Limb (tissue), 2 donors: ENCODE data around the gene ZSCAN31.
A peak's percentile ranks its signal among the peaks of the same experiment; 100 is the strongest.
"Not testable (repeated sequence)": the region's sequence is repeated elsewhere in the genome, so short reads cannot be mapped to it uniquely, and the experiment has no call there.

ENCODE experiments used
- DNase-seq, 2 donors: peaks; one replicate each; pipeline ENCODE4 v3.0.0-alpha.2; 2016; ENCODE audit errors: extremely low spot score in 2 of 2

The ZSCAN31 gene

DNA sequence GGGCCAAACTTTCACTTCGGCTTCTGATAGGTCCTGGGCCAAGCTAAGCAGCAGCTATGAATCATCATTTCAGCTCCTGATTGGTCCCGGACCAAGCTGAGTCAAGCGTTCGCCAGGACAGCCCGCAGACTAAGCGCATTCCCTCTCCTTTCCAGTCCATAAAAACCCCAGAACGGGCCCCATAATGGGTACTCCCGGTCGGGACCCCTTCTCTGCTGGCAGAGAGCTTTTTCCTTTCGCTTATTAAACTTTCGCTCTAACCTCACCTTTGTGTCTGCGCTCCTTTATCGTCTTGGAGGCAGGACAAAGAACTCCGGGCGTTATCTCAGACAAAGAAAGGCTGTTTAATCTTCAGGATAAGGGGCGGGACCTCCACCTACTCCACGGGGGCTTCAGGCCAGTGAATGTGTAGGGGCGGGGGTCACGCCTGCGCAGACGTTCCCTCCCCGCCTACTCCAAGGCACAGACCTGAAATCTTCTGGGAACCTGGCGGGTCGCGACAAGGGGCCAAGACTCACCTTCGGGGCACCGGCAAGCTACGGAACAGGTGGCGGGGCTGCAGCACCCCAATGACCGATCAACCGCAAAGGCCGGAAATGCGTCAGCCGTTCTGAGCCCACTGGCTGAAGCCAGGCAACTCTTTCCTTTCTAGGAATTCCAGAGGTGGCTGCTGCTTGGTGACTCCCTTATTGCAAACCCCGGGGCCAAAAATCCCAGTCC lies at the start of gene ZSCAN31:
Gene ZSCAN31, minus strand, starts transcription at position 585 of the 720 bp plus-strand sequence. CDS start 6,465 bp downstream, outside the sequence.
- peak; percentile 93 to 96 for DNase-seq

DNA sequence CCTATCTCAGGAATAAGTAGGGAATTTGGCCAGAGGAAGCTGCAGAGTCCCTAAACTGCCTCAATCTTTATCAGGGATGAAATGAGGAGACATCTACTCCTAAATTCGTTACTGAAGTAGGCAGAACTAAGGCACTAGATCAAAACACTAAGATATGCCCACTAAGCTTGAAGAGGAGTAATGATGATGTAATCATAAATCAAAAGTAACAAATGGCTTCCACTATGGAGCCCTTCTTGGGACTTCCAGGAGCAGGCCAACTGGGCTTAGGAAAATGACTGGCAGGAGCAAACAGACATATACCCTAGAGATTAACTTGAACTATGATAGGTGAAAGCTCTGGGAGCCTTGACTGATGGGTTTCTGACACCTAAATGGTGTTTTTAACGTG lies 48.2 kb upstream of the ZSCAN31 start:
- no peak for DNase-seq

DNA sequence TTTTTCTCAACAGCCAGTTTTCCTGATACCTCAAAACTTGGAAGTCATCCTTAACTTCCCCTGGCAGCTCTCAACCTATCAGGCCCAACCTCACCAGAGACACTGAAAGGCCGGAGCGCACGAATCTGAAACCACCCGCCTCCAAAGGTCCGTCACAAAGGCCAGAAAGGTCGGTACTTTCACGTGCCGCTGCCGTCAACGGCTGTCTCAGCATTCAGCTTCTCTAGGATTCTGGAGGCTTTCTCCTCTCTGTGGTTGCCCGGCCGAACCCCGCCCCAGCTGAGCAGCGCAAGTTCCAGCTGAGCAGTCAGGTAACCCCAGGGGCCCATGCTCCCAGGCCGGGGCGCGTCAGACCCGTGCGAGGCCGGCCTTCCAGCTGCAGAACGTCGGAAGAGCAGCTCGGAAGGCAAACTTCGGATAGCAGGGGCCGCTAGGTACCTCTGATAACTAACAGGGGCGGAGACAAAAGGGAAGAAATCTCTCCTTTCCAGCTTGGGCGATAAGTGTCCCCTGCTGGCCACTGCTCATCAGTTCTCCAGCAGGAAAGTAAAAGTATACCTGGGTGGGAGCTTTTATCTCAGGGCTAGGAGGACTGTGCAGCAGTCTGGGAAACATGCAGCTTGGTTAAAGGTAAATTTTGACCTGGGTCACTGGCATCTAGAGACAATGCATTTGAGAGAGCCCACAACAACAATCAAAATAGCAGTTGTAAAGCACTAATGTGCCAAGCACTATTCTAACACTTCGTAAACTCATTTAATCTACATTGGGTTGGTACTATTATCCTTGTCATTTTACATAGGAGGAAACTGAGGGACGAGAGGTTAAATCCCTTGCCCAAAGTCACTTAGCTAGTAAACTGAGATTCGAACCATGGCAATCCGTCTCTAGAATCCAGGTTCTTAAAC lies 47.5 kb upstream of the ZSCAN31 start:
- peak; percentile 57 to 86 for DNase-seq

GRCh38 chr6:28380381-28380780 lies 44.4 kb upstream of the ZSCAN31 start:
- DNase-seq, result no peak

GRCh38 chr6:28378644-28379043 lies 42.7 kb upstream of the ZSCAN31 start:
- no peak for DNase-seq

- DNase-seq, result no peak
Observed at GRCh38 chr6:28377879-28378278, 41.9 kb upstream of the ZSCAN31 start.

DNA sequence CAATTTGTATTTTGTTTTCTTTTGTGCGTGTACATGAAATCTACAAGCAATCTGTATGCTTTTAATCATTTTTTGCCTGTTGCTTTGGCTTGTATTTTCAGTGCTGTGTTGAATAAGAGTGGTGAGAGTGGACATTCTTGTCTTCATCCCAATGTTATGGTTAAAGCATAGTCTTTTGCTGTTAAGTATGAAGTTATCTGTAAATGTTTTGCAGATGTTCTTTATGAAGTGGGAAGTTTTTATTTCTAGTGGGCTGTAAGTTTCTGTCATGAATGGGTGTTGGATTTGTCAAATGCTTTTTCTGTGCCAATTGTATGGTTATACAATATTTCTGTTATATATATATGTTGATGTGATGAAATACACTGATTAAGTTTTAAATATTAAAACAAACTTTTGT lies 38.0 kb upstream of the ZSCAN31 start:
- no peak for DNase-seq

GRCh38 chr6:28371706-28372451 lies 35.9 kb upstream of the ZSCAN31 start:
- DNase-seq, result no peak

DNA sequence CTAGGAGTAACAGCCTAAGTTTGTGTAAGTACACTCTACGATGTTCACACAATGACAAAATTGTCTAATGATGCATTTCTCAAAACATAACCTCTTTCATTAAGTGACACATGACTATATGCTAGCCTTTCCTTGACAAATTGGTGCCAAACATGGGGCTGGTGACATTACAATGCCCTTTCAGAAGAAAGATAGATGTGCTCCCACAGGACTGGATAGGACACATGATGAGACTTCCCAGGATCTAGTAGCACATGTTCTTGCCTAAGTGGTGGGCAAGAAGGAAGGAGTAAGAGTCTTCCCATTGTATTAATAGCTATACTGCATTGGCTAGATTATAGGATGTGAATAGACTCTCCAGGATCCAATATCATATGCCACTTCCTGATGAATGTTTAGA lies 35.3 kb upstream of the ZSCAN31 start:
- no peak for DNase-seq

GRCh38 chr6:28370440-28370839 lies 34.5 kb upstream of the ZSCAN31 start:
- no peak for DNase-seq

- DNase-seq, result no peak
Observed at GRCh38 chr6:28369463-28369862, 33.5 kb upstream of the ZSCAN31 start.

GRCh38 chr6:28368522-28368921 lies 32.6 kb upstream of the ZSCAN31 start:
- DNase-seq, result no peak

DNA sequence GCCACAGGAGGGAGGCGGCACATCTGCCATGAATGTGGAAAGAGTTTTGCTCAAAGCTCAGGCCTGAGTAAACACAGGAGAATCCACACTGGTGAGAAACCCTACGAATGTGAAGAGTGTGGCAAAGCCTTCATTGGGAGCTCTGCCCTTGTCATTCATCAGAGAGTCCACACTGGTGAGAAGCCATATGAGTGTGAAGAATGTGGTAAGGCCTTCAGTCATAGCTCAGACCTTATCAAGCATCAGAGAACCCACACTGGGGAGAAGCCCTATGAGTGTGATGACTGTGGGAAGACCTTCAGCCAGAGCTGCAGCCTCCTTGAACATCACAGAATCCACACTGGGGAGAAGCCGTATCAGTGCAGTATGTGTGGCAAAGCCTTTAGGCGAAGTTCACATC lies 29.6 kb upstream of the ZSCAN31 start:
- DNase-seq, result not testable (repeated sequence)

DNA sequence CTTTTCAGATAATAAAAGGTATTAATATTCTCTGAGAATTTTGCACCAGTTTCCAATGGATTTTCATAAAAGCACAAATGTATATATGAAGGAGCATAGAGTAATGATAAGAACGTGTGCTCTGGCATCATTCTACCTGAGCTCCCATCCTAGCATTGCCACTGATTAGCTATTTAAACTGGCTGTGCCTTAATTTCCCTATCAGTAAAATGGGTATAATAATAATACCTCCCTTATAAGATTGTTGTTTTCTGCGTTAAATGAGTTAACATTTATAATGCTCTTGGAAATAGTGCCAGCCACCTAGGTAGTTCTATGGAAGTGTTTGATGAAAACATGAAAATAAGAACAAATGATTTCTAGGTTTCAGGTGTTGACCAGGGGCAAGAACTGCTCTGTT lies 25.0 kb upstream of the ZSCAN31 start:
- DNase-seq, result no peak

GRCh38 chr6:28359562-28359961 lies 23.6 kb upstream of the ZSCAN31 start:
- not testable (repeated sequence) for DNase-seq

DNA sequence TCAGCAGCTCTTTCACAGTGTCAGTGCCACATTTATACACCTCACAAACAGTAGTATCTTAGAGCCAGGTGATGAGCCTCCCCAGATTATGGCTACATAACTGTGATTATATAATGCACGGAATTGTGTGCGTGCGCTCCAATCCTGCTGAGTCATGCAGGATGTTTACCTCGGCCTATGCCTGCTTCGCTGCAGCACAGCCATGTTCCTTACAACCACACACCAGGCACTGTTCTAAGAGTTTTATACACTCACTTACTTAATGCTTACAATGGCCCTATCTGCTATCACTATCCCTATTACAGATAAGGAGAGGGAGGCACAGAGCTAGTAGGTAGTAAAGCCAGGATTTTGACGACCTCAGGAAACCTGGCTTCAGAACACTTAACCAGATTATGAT lies 21.1 kb upstream of the ZSCAN31 start:
- DNase-seq, result no peak

- DNase-seq, result no peak
Observed at GRCh38 chr6:28356666-28357020, 20.7 kb upstream of the ZSCAN31 start.

GRCh38 chr6:28355743-28356665 lies 20.1 kb upstream of the ZSCAN31 start:
- peak; percentile 76 to 86 for DNase-seq

DNA sequence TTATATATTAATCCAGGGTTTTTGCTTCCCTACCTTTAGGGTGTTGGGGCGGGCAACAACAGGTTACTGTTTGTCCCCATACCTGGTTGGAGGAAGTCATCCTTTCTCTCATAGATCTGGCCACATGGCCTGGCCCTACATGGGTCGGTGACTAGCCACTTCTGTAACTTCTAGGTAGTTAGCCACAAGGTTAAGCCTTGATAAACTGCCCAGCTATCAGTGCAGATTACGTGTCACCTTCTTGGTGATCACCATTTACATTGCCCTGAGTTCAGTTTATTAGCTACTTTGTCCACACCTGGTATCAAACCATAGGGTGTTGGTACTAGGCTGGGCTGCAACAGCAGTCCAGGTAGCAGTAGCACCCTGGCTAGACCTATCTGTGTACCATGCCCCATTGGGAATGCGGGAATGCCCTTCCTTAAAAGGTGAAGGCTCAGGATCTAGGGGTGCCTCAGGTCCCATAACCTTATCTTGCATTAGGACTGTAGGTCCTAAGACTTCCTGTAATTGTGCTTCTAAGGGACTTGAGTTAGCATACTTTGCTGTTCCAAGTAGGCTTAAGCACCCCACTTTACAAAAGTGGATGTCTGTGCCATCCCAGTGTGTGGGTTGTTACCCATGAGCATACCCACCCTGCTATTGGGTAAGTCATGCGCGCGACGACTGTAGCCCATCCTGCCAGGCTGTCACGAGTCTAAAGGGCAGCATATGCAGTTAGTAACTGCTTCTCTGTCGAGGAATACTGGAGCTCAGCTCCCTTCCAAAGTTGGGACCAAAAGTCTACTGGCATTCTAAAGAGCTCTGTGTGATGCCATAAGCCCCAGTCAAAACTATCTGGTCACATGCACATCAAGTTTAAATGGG lies 19.0 kb upstream of the ZSCAN31 start:
- DNase-seq, result no peak
